GM18507 (cell line): Measurements from ENCODE around the gene C22orf31.
"Not testable (repeated sequence)": the region's sequence is repeated elsewhere in the genome, so short reads cannot be mapped to it uniquely, and the experiment has no call there.

Source experiments
- DNase-seq: peaks from one replicate; pipeline ENCODE4 v3.0.0; 2011; ENCODE audit warnings: low read depth; ENCODE audit not compliant: insufficient read length; ENCODE audit errors: extremely low spot score
- FAIRE-seq: peaks from 2 replicates; lab custom pipeline; 2011; peaks lifted over from hg19 to GRCh38; lab: Jason Lieb, UNC

C22orf31 gene

GRCh38 chr22:29061773-29062172, at the start of gene C22orf31:
TSS of gene C22orf31 (minus strand) at chr22:29061831. CDS start at chr22:29061792, 39 bp downstream.
- FAIRE-seq (no peak), DNase-seq (no peak)

- DNase-seq (no peak), FAIRE-seq (no peak)
Measured at GRCh38 chr22:29110946-29111345, 49.3 kb upstream of the C22orf31 start.

GRCh38 chr22:29109822-29110221, 48.2 kb upstream of the C22orf31 start:
- FAIRE-seq, result no peak
- DNase-seq, result no peak

- FAIRE-seq (no peak), DNase-seq (no peak)
Measured at GRCh38 chr22:29108137-29108536, 46.5 kb upstream of the C22orf31 start.

- FAIRE-seq (no peak), DNase-seq (no peak)
Measured at GRCh38 chr22:29106839-29107238, 45.2 kb upstream of the C22orf31 start.

DNA sequence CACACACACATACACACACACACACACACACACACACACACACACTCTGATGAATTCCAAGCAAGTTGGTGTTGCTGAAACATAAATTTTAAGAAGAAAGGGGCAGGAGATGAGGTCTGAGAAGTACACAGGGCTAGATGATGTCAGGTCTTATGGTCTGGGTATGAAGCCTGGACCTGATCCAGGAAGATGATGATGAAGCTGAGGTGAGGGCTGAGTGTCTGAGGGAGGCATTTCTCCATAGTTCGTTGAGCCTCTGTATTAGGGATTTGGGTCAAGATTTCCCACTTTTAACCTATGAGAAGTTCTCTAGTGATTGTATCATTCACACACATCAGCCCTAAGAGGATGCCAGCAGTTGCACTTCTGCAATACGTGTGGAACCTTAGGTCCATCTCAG, 43.8 kb upstream of the C22orf31 start:
- DNase-seq (no peak), FAIRE-seq (no peak)

DNA sequence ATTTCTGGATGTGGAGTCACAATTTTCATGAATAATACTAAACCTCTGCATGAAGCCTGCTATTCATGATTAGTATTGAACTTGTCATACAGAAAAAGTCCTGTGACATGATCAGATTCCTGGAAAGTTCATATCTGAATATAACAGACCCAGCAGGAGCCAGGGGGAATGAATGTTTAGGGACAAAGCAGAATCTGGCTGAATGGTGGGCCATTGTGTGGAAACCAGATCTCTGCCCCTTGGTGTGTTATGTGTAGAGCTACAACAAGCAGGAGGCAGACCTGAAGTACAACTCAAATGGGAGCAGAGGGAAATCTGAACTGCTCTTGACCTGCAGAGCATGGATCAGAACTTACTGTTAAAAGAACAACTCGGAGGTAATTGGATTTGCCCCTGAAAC, 41.5 kb upstream of the C22orf31 start:
- no peak for FAIRE-seq
- no peak for DNase-seq

DNA sequence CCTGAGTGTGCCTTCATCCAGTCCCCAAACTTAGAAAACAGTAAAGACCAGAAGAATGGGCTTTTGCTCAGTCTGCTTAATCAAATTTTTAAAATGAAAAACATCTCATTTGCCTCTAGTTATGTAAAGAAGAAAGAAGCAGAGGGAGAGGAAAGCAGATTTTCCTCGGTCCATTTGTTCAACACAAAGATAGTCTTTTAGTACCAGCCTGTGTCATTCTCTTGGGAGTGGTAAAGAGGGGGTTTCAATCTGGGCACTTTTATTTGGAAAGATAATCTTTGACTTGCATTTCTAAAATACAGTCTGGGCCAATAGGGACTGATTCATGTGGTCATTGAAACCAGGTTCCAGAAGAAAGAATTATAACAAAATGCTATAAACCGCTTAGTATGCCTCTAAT, 40.7 kb upstream of the C22orf31 start:
- FAIRE-seq (no peak), DNase-seq (no peak)

GRCh38 chr22:29098296-29098695, 36.7 kb upstream of the C22orf31 start:
- DNase-seq, result no peak
- no peak for FAIRE-seq

DNA sequence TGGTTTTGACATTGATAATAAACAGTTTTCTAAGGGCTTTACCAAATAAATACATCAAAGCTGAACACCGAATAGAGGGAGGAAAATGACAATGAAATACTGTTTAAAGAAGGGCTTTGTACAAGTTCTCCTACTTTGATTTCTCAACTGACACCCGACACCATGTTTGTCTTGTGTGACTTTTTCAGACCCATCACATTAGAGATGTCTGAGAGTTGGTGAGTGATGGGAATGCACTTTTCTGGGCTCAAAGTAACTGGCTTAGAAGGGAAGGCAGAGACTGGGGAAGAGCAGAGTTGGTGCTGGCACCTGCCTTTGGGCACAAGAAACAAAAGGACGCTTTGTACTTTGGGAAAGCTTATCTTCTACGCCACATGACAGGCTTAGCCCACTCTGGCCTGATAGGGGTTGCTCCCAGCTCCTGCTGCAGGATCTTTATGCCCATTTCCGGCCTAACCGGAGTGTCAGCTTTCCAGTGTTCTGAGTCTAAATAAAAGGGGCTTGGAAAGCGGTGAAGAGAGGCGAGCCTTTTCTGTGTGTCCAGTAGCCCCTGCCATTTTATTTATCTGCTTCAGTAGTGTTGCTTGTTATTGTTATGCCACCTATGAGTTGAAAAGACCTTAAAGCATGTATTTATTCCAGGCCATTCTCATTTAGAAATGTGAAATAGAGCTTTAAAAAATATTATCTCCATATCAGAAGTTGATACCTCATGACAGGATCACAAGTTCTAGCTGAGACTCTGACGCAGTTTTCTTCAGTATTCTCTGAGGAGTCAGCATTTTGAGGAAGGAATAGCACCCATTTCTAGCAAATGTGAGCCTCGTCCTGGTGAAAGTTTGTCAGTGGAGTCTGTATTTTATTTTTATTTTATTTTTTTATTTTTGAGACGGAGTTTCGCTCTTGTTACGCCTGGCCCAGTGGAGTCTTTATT, 35.4 kb upstream of the C22orf31 start:
- FAIRE-seq, result no peak
- DNase-seq, result no peak

- FAIRE-seq (no peak), DNase-seq (no peak)
Measured at GRCh38 chr22:29095459-29095858, 33.8 kb upstream of the C22orf31 start.

DNA sequence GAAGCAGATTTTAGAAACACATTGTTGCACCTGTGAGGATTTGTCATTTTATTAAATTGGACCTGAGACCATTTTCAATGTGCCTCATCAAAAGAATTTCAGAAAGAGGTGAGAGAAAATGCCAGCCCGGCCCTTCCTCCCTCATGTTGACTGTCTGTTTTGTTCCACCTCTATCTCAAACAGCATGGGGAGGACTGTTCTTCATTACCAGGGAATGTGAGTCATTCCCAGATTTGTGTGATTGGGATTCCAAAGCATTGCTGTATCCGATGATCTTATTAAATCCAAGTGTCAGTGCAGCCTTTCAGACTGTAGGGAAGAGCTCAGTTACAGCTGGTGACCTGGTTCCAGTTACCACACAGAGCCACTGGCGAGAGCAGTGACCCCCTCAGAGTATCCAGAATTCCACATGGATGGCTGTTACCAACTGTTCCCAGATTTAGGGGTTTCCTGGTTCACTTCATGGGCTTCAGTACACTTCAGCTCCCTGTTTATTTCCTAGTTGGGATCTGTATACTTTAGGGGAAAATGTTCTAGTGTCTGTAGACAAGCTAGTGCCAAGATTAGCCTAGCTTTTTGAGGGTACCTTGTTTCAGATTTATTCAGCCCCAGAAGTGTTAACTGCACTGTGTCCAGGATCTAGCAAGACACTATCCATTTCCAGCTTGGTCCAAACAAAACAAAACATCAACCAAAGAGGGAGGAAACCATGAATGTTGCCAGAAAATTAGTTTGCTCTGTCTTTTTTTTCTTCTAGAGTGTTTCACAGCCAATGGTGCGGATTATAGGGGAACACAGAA, 32.1 kb upstream of the C22orf31 start:
- no peak for FAIRE-seq
- DNase-seq, result no peak

DNA sequence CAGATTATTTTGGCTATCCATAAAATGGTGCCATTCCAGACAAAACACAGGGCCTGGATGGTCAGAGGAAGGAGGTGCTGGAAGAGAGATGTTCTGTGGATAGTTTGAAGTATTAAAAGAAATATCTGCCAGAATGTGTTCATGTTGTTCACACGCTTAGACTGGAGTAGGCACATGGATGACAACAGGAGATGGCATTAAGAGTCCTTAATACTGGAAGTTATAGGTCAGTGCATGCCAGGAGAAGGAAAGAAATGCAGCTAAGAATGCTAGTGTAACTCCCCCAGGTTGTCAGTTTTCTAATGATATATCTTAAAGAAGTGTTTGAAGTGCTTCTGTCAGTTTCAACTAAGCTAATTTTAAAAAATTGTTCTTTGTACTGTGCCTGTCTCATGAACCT, 31.4 kb upstream of the C22orf31 start:
- DNase-seq (no peak), FAIRE-seq (no peak)

- DNase-seq (no peak), FAIRE-seq (no peak)
Measured at GRCh38 chr22:29092243-29092642, 30.6 kb upstream of the C22orf31 start.

GRCh38 chr22:29090039-29090438, 28.4 kb upstream of the C22orf31 start:
- no peak for FAIRE-seq
- DNase-seq, result no peak

- no peak for FAIRE-seq
- no peak for DNase-seq
Measured at GRCh38 chr22:29089507-29089906, 27.9 kb upstream of the C22orf31 start.

DNA sequence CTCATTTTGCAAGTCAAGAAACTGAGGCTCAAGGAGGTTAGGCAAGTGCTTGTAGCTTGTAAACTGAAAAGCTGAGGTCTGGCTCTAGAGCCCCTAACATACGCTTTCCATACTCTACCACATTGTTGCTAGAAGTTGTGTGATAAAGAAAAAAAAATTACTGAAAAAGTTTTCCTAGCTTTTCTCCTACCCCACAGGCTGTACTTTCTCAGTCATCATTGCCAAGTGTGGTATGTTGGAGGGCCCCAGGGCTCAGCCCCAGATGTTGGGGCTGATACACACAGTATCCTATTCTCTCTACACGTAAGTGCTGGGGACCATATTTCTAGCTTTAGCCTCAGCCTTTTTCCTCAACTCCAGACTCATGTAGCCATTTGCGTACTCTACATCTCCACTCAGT, 27.2 kb upstream of the C22orf31 start:
- DNase-seq (no peak), FAIRE-seq (no peak)

- no peak for FAIRE-seq
Measured at GRCh38 chr22:29087012-29087411, 25.4 kb upstream of the C22orf31 start.

DNA sequence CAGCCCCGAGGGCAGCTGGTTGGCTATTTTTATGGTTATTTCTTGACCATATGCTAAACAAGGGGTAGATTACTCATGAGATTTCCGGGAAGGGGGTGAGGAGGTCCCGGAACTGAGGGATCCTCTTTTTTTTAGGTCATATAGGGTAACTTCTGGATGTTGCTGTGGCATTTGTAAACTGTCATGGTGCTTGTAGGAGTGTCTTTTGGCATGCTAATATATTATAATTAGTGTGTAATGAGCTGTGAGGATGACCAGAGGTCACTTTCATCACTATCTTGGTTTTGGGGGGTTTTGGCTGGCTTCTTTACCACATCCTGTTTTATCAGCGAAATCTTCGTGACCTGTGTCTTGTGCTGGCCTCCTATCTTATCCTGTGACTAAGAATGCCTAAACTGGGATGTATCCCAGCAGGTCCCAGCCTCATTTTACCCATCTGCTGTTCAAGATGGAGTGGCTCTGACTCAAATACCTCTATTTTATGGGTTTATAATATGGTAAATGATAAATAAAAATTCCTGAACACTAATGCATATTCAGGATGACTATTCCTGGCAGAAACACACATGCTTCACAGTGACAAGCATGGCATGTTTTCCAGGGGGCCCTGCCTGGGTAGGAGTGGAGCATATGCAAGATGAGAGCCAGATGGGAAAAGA, 22.4 kb upstream of the C22orf31 start:
- FAIRE-seq (no peak), DNase-seq (no peak)

More at GRCh38 chr22:29087012-29087411, 25.4 kb upstream of the C22orf31 start:
- DNase-seq, result no peak

- DNase-seq, FAIRE-seq: not testable (repeated sequence)
Measured at GRCh38 chr22:29083576-29083932, 21.9 kb upstream of the C22orf31 start.
